HG03575 (cell line): ENCODE results near the gene RIPOR2.
"Not testable (repeated sequence)": the region's sequence is repeated elsewhere in the genome, so short reads cannot be mapped to it uniquely, and the experiment has no call there.

Experiments used
- ATAC-seq: cut with Tn5 transposase; IDR thresholded peaks from one replicate; pipeline ENCODE4 v1.9.1; 2021; ENCODE audit not compliant: unreplicated experiment, insufficient number of reproducible peaks, low FRiP score; ENCODE audit errors: extremely low read depth

The RIPOR2 gene

DNA sequence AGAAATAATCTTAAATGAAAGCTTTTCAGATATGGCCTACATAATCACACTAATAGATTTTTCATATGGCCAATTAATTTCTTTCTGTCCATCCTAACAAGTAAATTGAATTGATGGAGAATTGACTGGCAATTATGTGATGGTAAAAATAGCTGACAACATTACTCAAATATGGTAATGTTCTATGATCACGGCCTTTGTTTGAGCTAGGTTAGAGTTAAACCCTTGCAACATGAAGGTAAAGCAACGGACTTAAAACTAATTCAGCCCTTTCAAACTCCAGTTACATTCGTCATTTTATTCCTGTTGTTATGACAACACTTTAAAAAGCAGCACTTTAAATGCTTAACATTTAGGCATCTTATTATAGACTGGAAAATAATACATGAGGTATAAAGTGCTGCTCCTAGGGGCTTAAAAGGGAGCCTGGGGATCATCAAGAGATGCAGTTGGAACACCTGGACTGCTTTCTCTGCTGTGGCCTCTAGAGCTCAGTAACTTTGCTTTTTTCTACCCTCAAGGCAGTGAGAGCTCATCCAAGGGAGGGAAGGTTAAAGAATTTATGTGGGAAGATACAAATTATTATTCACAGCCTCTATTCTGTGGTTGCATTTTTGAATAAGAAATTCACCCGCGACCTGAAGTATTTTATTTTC, 46.9 kb downstream of the RIPOR2 start:
- no peak for ATAC-seq

- ATAC-seq, result no peak
Measured at GRCh38 chr6:24887545-24888140, 48.1 kb downstream of the RIPOR2 start.

GRCh38 chr6:24883618-24884017, 52.1 kb downstream of the RIPOR2 start:
- ATAC-seq, result no peak

DNA sequence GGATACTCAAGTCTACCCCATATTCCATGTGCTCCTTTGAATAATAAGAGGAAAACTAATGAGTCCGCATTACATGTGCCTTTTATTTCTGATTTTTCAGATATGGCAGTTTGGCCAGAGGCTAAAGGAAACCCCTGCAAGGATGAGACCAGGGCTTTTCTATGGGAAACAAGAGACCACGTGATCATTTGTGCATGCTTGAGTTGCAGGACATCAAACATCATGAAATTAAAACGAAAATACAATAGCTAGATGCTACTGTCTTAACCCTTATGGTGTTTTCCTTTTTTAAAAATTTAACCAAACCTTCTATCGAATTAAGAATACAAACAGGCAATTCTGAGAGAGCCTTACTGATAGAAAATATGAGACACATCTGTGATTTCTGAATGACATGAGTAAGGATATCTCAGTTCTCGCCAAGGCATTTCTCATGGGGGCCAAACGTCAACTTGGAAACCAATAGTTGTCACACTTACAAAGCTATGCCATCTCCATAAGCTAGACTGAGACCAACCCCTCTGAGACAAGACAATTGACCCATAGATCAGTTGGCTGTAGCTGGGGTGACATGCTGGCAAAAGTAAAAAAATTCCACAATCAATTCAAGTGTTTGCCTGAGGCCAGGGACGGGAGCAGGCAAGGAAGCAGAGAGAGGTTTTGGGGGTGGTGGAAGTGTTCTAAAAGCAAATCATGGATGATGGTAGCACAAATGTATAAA, 52.8 kb downstream of the RIPOR2 start:
- no peak for ATAC-seq

GRCh38 chr6:24882295-24882694, 53.5 kb downstream of the RIPOR2 start:
- no peak for ATAC-seq

GRCh38 chr6:24881376-24881775, 54.4 kb downstream of the RIPOR2 start:
- ATAC-seq, result no peak

DNA sequence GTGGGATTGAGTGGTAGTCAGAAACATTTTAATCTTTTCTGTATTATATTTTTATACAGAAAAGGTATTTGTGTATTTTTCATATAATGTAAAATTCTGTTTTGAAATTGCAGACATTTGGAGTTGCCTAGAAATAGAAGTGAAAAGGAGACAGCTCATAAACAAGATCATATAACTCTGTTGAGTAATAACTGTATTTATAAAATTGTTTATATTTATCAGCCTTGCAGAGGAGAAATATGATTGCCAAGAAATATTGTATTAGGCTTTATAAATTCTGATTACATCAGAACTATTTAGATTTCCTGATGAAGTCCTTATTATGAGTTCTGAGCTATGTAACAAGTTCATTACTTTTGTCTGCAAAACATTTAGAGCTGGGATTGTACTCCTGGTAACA, 55.3 kb downstream of the RIPOR2 start:
- no peak for ATAC-seq

DNA sequence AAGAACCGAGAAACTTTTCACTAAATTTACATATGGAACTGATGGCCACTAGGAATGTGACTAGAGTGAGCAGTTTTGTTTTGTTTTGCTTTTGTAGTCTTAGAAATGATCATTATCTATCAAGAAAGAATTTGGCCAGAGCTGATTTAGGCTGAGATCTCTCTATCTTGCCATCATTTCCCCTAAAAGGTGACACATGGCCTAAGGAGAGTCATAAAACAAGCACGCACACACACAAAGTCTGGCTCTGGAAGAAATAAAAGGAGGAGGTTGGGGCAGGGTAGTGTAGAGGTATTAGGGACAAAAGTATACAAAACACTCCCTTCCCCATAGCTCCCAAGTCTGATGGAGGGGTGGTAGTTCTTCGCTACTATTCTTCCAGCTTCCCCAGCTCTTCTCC, 56.4 kb downstream of the RIPOR2 start:
- no peak for ATAC-seq

GRCh38 chr6:24877747-24878146, 58.0 kb downstream of the RIPOR2 start:
- ATAC-seq, result not testable (repeated sequence)

GRCh38 chr6:24876499-24877465, 59.0 kb downstream of the RIPOR2 start:
- ATAC-seq, result no peak

GRCh38 chr6:24875534-24875901, 60.2 kb downstream of the RIPOR2 start:
- no peak for ATAC-seq

DNA sequence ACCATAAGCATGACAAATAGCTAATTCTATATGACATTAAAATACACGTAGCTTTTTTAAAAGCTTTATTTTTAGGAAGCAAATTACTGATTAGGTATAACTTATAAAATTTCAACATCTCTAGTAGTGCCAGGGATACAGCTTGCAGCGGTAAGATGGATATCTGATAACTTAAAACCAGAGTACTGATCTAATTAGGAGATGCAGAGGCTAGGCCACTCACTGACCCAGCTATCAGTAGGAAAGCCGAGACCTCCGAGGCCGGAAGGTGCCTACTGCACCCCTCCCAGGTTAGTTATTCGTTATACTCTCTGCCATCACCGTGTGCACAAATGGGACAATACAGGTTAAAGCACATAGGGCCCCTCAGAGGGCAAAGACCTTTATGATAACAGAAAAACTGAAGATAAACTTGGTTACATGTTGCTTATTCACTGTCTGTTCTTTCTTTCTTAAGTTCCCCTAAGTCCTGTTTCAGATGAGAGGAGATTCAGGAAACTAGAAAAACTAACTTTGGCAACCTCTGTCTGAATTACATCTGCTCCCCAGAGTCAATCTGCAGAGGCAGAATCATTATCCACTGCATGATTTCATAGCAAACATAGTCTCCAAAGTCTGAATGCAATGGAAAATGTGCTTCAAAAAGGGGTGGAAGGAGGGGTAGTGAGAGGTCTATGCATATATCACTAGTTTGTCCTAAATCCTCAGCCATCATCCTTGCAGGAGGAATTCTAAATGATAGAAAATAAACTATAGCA, 60.8 kb downstream of the RIPOR2 start:
- no peak for ATAC-seq

- no peak for ATAC-seq
Measured at GRCh38 chr6:24874128-24874527, 61.6 kb downstream of the RIPOR2 start.

DNA sequence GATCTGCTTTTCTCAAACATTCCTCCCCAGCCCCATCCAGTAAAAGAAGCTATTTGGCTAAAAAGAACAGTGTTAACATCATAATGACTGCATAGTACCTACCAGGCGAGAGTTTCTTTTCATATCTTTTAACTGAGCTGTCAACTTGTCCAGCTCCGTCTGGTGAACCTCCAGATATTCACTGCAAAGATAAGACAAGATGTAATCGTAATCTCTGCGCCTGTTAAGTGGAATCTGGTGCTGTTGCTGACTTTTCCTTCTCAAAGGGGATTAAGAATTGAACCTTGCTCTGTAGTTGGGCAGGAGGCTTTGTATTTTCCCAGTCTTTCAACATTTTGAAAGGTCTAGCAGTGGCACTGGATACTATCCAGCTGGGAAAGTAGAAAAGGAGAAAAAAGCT, 63.0 kb downstream of the RIPOR2 start:
- ATAC-seq, result no peak

DNA sequence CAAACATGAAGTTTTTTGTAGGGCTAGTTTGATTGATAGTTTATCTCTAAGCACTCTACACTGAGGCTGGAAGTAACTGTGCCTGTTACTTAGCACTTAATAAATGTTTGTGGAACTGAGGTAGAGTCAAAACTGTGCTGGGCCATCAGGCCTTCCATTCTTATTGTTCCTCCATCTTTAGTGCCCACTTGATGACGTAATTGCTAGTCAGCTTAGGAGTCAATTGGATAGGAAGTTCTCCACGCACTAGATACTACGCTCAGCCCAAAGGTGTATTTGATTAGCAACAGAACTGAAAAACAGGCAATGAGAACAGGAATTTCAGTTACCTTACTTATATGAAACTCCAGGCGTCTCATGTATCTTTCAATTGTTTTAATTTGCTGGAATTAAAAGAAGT, 67.0 kb downstream of the RIPOR2 start:
- ATAC-seq, result no peak

- ATAC-seq, result no peak
Measured at GRCh38 chr6:24867104-24867703, 68.6 kb downstream of the RIPOR2 start.

- no peak for ATAC-seq
Measured at GRCh38 chr6:24865161-24865560, 70.6 kb downstream of the RIPOR2 start.

- no peak for ATAC-seq
Measured at GRCh38 chr6:24864343-24864742, 71.4 kb downstream of the RIPOR2 start.
